ENCODE results near the gene TRAPPC1. TPM values are rescaled to one million over a fixed set of nuclear protein-coding genes. Genes with fewer than 3 reads are reported as not detected.

Gene TRAPPC1
- total RNA-seq, 4 donors from 2014 or later, result 42.7 to 70.9 (median 68.8) TPM

- H3K4me1 ChIP-seq, result peaks cover 39 to 61% (median 54%) of the 10 kb centered on the region in 4 donors
- H3K4me3 ChIP-seq, result peak overlapping the region; percentile 9 to 85 (median 80)
- no peak for TF ChIP-seq CTCF (IDR thresholded peaks at IDR 0.05)
- peak; percentile 70 to 76 (median 73) for TF ChIP-seq POLR2AphosphoS5 (IDR thresholded peaks at IDR 0.05)
- TF ChIP-seq EP300 (IDR thresholded peaks at IDR 0.05; ENCODE audit: low read depth), result no peak
- peak; percentile 55 for TF ChIP-seq POLR2A (IDR thresholded peaks at IDR 0.05)
- in situ Hi-C loops (cut with MboI; ENCODE audit: low pct_ligation_motif_present in 1 of 4, low pct_unique_long_range_greater_than_20kb in 1 of 4, low sequenced_read_pairs in 3 of 4), result no loop called here
- 0 to 1% methylated on average over 2 to 33 of the region's 35 CpGs for WGBS, 2 donors (ENCODE audit: low coverage in 1 of 2)
- intact Hi-C loops (cut with DNase I; ENCODE audit: low total_unique reads), result no loop called here
- H3K27ac ChIP-seq, result peak overlapping the region; percentile 93 to 99 (median 96)
- no peaks in the 10 kb centered on the region for H3K27me3 ChIP-seq
- H3K9me3 ChIP-seq, result no peaks in the 10 kb centered on the region
- peak; percentile 94 for DNase-seq
- H3K36me3 ChIP-seq, result peaks cover 0 to 5% (median 0%) of the 10 kb centered on the region in 4 donors
Measured at GRCh38 chr17:7887482-7888183, 44.1 kb downstream of the TRAPPC1 start.

- peak overlapping the region; percentile 93 to 99 (median 96) for H3K27ac ChIP-seq
- intact Hi-C loops (cut with DNase I; ENCODE audit: low total_unique reads) (no loop called here), in situ Hi-C loops (cut with MboI; ENCODE audit: low pct_ligation_motif_present in 1 of 4, low pct_unique_long_range_greater_than_20kb in 1 of 4, low sequenced_read_pairs in 3 of 4) (no loop called here)
- peak overlapping the region in 3 of 4 donors; percentile 78 to 85 (median 83) for H3K4me3 ChIP-seq
- TF ChIP-seq POLR2AphosphoS5 (IDR thresholded peaks at IDR 0.05), result no peak
- TF ChIP-seq POLR2A (IDR thresholded peaks at IDR 0.05), result no peak
- TF ChIP-seq CTCF (IDR thresholded peaks at IDR 0.05), result peak in 3 of 5 experiments; percentile 7 to 29 (median 27)
- no peaks in the 10 kb centered on the region for H3K9me3 ChIP-seq
- peaks cover 0 to 5% (median 0%) of the 10 kb centered on the region in 4 donors for H3K36me3 ChIP-seq
- H3K27me3 ChIP-seq, result no peaks in the 10 kb centered on the region
- 2 to 3% methylated on average over 7 to 8 of the region's 8 CpGs for WGBS, 2 donors (ENCODE audit: low coverage in 1 of 2)
- H3K4me1 ChIP-seq, result peaks cover 39 to 66% (median 59%) of the 10 kb centered on the region in 4 donors
- no peak for DNase-seq
Measured at GRCh38 chr17:7887038-7887481, 44.7 kb downstream of the TRAPPC1 start.

GRCh38 chr17:7886227-7887037 lies 45.3 kb downstream of the TRAPPC1 start:
- WGBS, 2 donors (ENCODE audit: low coverage in 1 of 2), result 0 to 4% methylated on average over 13 to 22 of the region's 30 CpGs
- intact Hi-C loops (cut with DNase I; ENCODE audit: low total_unique reads), result no loop called here
- no peaks in the 10 kb centered on the region for H3K9me3 ChIP-seq
- in situ Hi-C loops (cut with MboI; ENCODE audit: low pct_ligation_motif_present in 1 of 4, low pct_unique_long_range_greater_than_20kb in 1 of 4, low sequenced_read_pairs in 3 of 4), result no loop called here
- H3K36me3 ChIP-seq, result peaks cover 0 to 2% (median 0%) of the 10 kb centered on the region in 4 donors
- peak; percentile 51 for DNase-seq
- TF ChIP-seq CTCF (IDR thresholded peaks at IDR 0.05), result no peak
- TF ChIP-seq EP300 (IDR thresholded peaks at IDR 0.05; ENCODE audit: low read depth), result no peak
- no peak for TF ChIP-seq POLR2AphosphoS5 (IDR thresholded peaks at IDR 0.05)
- TF ChIP-seq POLR2A (IDR thresholded peaks at IDR 0.05), result no peak
- peaks cover 39 to 73% (median 65%) of the 10 kb centered on the region in 4 donors for H3K4me1 ChIP-seq
- H3K4me3 ChIP-seq, result peak overlapping the region; percentile 70 to 85 (median 80)
- H3K27me3 ChIP-seq, result no peaks in the 10 kb centered on the region
- peak overlapping the region; percentile 93 to 99 (median 96) for H3K27ac ChIP-seq
